A673 (cell line): ENCODE data around the gene CKAP2L. TPM values are rescaled to one million over a fixed set of nuclear protein-coding genes. Genes with fewer than 3 reads are reported as not detected.

Experiments used
- BruUV-seq: library from RNA; stranded (reverse); fragments of 400-500 nt; replicated peaks from 2 replicates; lab custom pipeline; 2021; lab: Mats Ljungman, UMichigan
- CTCF ChIA-PET: fragments of 300-600 bp; sonication (Branson Sonifier 250); formaldehyde crosslinking; loops from one replicate; lab custom pipeline; 2022; ENCODE audit warnings: antibody characterized with exemption; lab: Charles Lee
- POLR2A ChIA-PET: fragments of 300-600 bp; sonication (Branson Sonifier 250); formaldehyde crosslinking; loops from one replicate; lab custom pipeline; 2022; ENCODE audit warnings: antibody characterized with exemption; ENCODE audit not compliant: low non-redundant PET; lab: Charles Lee
- DNase-seq: peaks from one replicate; pipeline ENCODE4 v3.0.0-alpha.2; 2015; ENCODE audit warnings: low spot score
- H3K27ac ChIP-seq: fragments of 200-600 bp; sonication (generic); 2 replicates; pipeline ENCODE4 v1.5.1; 2016; ENCODE audit warnings: mixed run types, low read depth, mild to moderate bottlenecking, mixed read lengths, antibody characterized with exemption, low read length; ENCODE audit not compliant: poor library complexity, severe bottlenecking
- H3K27me3 ChIP-seq: fragments of 200-600 bp; sonication (generic); replicated peaks from 2 replicates; pipeline ENCODE4 v1.6.1; 2017; ENCODE audit warnings: mixed run types, low read depth, mild to moderate bottlenecking, mixed read lengths, antibody characterized with exemption, low read length; ENCODE audit not compliant: insufficient read depth, poor library complexity
- H3K36me3 ChIP-seq: fragments of 200-600 bp; sonication (generic); 2 replicates; pipeline ENCODE4 v1.6.1; 2016; ENCODE audit warnings: mixed run types, mild to moderate bottlenecking, mixed read lengths, antibody characterized with exemption, low read length; ENCODE audit not compliant: insufficient read depth, poor library complexity, severe bottlenecking
- H3K4me1 ChIP-seq: fragments of 200-600 bp; sonication (generic); 2 replicates; pipeline ENCODE4 v1.6.1; 2017; ENCODE audit warnings: mixed run types, mild to moderate bottlenecking, mixed read lengths, antibody characterized with exemption, low read length; ENCODE audit not compliant: insufficient read depth, poor library complexity, severe bottlenecking
- H3K4me3 ChIP-seq: fragments of 200-600 bp; sonication (generic); 2 replicates; pipeline ENCODE4 v1.5.1; 2016; ENCODE audit warnings: low read depth, mixed run types, mild to moderate bottlenecking, mixed read lengths, low read length; ENCODE audit not compliant: poor library complexity, severe bottlenecking
- H3K9me3 ChIP-seq: fragments of 200-600 bp; sonication (generic); 2 replicates; pipeline ENCODE4 v1.6.1; 2016; ENCODE audit warnings: mixed run types, low read depth, mild to moderate bottlenecking, mixed read lengths, antibody characterized with exemption, low read length; ENCODE audit not compliant: poor library complexity, severe bottlenecking
- EZH2 ChIP-seq: fragments of 200-600 bp; sonication (generic); IDR thresholded peaks from 2 replicates; pipeline ENCODE4 v1.6.1; 2017; ENCODE audit warnings: borderline replicate concordance, low read depth, mild to moderate bottlenecking, mixed read lengths, antibody characterized with exemption, low read length; ENCODE audit not compliant: poor library complexity, severe bottlenecking
- intact Hi-C: fragments of 100-400 bp; cut with micrococcal nuclease; formaldehyde crosslinking; loops from one replicate; pipeline ENCODE4 v1.10.0; 2022; ENCODE audit not compliant: unreplicated experiment
- total RNA-seq: library from RNA; stranded (reverse); gene quantifications from 2 replicates; pipeline ENCODE4 v1.2.3, GENCODE V29; 2021
- TF ChIP-seq, protein P1 (sequence below): fragments of 300-800, 200-600 bp; sonication (generic); conservative IDR thresholded peaks from 2 replicates; pipeline ENCODE4 v1.5.1; 2017; ENCODE audit warnings: low read depth, mild to moderate bottlenecking, antibody characterized with exemption, low read length, moderate library complexity, mixed read lengths

Gene CKAP2L
- total RNA-seq, 1 experiment from 2014 or later = 49.6 TPM

DNA sequence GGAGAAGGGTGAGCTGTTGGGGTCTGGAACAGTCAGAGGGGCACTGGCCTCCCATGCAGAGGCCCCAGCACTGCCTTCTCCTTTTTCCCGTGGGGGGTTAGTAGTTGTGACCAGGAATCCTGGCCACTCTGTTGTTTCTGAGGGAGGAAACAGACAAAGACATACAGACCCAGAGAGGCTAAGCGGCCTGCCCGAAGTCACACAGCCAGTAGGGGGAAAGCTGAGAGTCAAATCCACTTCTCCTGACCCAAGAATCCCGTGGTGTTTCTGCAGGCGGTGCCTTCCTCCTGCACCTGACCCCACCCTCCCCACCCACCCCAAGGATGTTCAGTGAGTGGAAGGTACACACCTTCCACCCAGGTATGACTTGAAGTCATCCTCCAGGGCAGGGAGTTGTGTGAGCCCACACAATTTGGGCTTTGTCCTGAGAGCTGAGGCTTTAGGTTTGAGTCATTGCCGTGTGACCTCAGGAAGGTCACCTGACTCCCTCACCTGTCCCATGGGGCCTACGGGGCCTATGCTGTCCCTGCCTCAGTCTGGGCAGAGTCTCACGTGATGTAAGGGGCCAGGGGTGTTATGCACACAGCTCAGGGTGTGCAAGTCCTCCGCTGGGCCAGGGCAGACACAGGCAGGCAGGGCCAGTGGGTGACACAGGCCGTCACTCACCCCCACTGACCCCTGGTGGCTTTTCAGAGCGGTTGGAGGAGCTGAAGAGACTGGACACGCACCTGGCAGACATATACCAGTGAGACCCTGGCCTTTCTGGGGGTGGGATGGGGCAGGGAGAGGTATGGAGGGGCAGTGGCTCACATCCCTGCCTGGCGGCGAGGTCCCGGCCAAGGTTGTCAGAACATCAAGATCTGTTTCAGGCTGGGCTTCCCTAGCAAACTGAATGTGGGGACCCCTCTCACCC is 38.6 kb downstream of the CKAP2L start:
- DNase-seq = no peak
- Histone ChIP-seq H3K27ac (no peak overlapping the region), H3K4me1 (no peaks in the 10 kb centered on the region), H3K4me3 (no peak overlapping the region), H3K27me3 (no peaks in the 10 kb centered on the region), H3K36me3 (no peaks in the 10 kb centered on the region), H3K9me3 (no peaks in the 10 kb centered on the region)
- ChIA-PET POLR2A (no interaction called here), CTCF (interaction anchor here (1.2 to 2.6 kb wide), 4 partner anchors 99 to 216 kb away, joined by 4 to 15 read pairs (median 8); no protein-coding TSS in a partner anchor)
- BruUV-seq = no TSS peak
- intact Hi-C loops = loop anchor here (1.0 kb wide), 2 partner anchors 98 to 126 kb away; no protein-coding TSS in a partner anchor
- TF ChIP-seq EZH2 = no peak
- TF ChIP-seq, protein P1, sequence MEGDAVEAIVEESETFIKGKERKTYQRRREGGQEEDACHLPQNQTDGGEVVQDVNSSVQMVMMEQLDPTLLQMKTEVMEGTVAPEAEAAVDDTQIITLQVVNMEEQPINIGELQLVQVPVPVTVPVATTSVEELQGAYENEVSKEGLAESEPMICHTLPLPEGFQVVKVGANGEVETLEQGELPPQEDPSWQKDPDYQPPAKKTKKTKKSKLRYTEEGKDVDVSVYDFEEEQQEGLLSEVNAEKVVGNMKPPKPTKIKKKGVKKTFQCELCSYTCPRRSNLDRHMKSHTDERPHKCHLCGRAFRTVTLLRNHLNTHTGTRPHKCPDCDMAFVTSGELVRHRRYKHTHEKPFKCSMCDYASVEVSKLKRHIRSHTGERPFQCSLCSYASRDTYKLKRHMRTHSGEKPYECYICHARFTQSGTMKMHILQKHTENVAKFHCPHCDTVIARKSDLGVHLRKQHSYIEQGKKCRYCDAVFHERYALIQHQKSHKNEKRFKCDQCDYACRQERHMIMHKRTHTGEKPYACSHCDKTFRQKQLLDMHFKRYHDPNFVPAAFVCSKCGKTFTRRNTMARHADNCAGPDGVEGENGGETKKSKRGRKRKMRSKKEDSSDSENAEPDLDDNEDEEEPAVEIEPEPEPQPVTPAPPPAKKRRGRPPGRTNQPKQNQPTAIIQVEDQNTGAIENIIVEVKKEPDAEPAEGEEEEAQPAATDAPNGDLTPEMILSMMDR = no peak

DNA sequence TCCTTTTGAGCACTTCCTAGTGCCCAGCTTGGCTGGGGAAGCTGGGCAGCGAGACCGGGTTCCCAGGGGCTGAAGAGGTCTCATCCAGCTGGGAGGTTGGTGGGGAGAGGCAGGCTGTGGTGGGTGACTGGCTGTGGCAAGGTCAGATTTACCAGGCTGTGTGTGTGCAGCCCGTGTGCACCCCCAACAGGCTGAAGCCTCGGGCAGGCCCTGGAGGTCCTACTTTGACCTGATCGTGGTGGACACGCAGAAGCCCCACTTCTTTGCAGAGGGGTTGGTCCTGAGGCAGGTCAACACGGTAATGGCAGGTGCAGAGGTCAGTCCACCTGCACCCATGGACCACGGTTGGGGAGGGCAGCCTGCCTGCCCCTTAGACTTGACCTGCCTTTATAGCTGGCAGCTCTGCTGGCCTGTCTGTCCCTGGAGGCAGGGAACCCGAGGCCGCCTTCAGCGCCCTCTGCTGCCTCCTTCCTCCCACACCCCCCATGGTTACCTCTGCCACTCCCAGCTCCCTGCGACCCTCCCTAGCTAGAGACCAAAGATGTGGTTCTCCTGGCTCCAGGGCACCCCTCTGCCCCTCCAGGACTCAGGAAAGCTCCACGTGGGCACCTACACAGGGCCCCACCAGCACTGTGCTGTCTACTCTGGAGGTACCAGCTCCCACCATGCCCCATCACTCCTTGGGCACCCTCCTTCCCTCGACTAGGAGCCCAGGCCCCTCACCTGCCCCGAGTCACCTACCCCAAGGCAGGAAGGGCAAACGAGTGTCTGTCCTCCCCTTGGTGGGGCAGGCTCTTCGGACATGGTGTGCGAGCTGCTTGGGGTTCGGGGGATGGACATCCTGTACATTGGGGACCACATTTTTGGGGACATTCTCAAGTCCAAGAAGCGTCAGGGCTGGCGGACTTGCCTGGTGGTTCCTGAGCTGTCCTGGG is 39.6 kb downstream of the CKAP2L start:
- H3K27ac ChIP-seq = no peak overlapping the region
- H3K4me3 ChIP-seq = no peak overlapping the region
- no peaks in the 10 kb centered on the region for H3K36me3 ChIP-seq
- no peaks in the 10 kb centered on the region for H3K27me3 ChIP-seq
- TF ChIP-seq, protein P1 = 0 out of 2 replicates have a peak, but pooled peaks have one; percentile 27
- no peak for TF ChIP-seq EZH2
- ChIA-PET CTCF (interaction anchor here (1.2 to 2.6 kb wide), 2 partner anchors 98 to 124 kb away, joined by 4 to 9 read pairs; no protein-coding TSS in a partner anchor), POLR2A (no interaction called here)
- BruUV-seq = no TSS peak
- no peaks in the 10 kb centered on the region for H3K9me3 ChIP-seq
- no peak for DNase-seq
- intact Hi-C loops = no loop called here
- no peaks in the 10 kb centered on the region for H3K4me1 ChIP-seq

DNA sequence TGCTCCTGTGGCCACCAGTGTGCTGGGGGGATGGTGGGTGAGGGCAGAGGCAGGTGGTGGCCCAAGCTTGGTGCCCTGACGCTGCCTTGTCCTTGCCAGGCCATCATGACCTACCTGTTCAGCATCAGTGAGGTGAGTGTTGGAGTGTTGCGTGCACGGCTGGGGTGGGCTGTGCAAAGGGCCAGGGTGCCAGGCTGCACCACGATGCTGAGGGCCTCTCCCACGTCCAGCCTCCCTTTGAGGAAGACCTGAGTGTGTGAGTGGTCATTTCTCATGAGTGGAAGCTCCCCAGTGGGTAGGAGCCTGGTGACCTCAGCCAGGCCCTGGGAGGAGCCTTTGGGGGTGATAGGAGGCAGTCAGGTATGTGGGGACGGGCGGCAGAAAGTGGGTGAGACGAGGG is 40.4 kb downstream of the CKAP2L start:
- ChIA-PET POLR2A (no interaction called here), CTCF (no interaction called here)
- Histone ChIP-seq H3K36me3 (no peaks in the 10 kb centered on the region), H3K4me3 (no peak overlapping the region), H3K9me3 (no peaks in the 10 kb centered on the region), H3K27me3 (no peaks in the 10 kb centered on the region), H3K27ac (no peak overlapping the region), H3K4me1 (no peaks in the 10 kb centered on the region)
- intact Hi-C loops = no loop called here
- DNase-seq = no peak
- TF ChIP-seq, protein P1 = no peak
- no peak for TF ChIP-seq EZH2
- BruUV-seq = no TSS peak
